HG03064 (cell line): ENCODE results near the gene SOX2.

ENCODE experiments used
- ATAC-seq: cut with Tn5 transposase; IDR thresholded peaks from one replicate; pipeline ENCODE4 v1.9.1; 2021; ENCODE audit warnings: low read depth; ENCODE audit not compliant: unreplicated experiment

SOX2 gene

GRCh38 chr3:181721046-181721875, 9.5 kb downstream of the SOX2 start:
- no peak for ATAC-seq

- ATAC-seq = no peak
Measured at GRCh38 chr3:181722156-181722555, 10.4 kb downstream of the SOX2 start.

GRCh38 chr3:181722766-181723425, 11.2 kb downstream of the SOX2 start:
- no peak for ATAC-seq

- ATAC-seq = no peak
Measured at GRCh38 chr3:181723625-181724191, 12.0 kb downstream of the SOX2 start.

GRCh38 chr3:181724192-181724965, 12.7 kb downstream of the SOX2 start:
- ATAC-seq = no peak

- ATAC-seq = no peak
Measured at GRCh38 chr3:181725131-181725731, 13.5 kb downstream of the SOX2 start.

GRCh38 chr3:181725830-181726229, 14.1 kb downstream of the SOX2 start:
- no peak for ATAC-seq

- ATAC-seq = no peak
Measured at GRCh38 chr3:181726351-181727330, 14.9 kb downstream of the SOX2 start.

GRCh38 chr3:181727341-181728032, 15.8 kb downstream of the SOX2 start:
- no peak for ATAC-seq

GRCh38 chr3:181728470-181729340, 17.0 kb downstream of the SOX2 start:
- ATAC-seq = no peak

GRCh38 chr3:181729341-181729869, 17.7 kb downstream of the SOX2 start:
- no peak for ATAC-seq

- ATAC-seq = no peak
Measured at GRCh38 chr3:181730316-181730715, 18.6 kb downstream of the SOX2 start.

GRCh38 chr3:181730934-181731333, 19.2 kb downstream of the SOX2 start:
- ATAC-seq = no peak

GRCh38 chr3:181735911-181736310, 24.2 kb downstream of the SOX2 start:
- no peak for ATAC-seq

- ATAC-seq = no peak
Measured at GRCh38 chr3:181738551-181738950, 26.8 kb downstream of the SOX2 start.

GRCh38 chr3:181739628-181740027, 27.9 kb downstream of the SOX2 start:
- ATAC-seq = no peak

GRCh38 chr3:181741417-181741816, 29.7 kb downstream of the SOX2 start:
- ATAC-seq = no peak
